NCI-H1417 treated with DMSO at 0.1 percent for 48 hours (cell line): ENCODE results near the gene VTI1A.

Experiments
- DNase-seq: peaks from one replicate; lab custom pipeline; 2025; lab: John Stamatoyannopoulos, UW

The VTI1A gene

DNA sequence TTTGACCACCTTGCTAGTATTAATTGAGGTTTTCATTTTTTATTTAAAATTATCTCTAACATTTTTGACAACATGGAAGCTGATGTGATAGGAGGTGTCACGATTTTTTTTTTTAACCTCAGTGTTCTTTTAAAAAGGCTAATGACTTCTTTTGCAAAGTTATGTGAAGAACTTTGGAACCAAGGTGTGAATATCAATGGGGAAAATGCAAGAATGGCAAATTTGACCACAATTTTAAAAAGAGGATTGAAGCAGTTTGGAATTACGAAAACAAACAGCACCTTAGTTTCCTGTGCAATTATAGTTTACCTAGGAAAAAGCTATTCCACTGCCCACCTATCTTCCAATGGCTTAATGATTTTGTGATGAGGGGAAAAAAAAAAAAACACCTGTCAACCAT, 232.4 kb downstream of the VTI1A start:
- no peak for DNase-seq

- DNase-seq, result no peak
Observed at GRCh38 chr10:112680586-112680985, 233.6 kb downstream of the VTI1A start.

- DNase-seq, result no peak
Observed at GRCh38 chr10:112687647-112688046, 240.6 kb downstream of the VTI1A start.

GRCh38 chr10:112689327-112690072, 242.5 kb downstream of the VTI1A start:
- no peak for DNase-seq

GRCh38 chr10:112695539-112695938, 248.5 kb downstream of the VTI1A start:
- DNase-seq, result no peak

- no peak for DNase-seq
Observed at GRCh38 chr10:112696592-112696991, 249.6 kb downstream of the VTI1A start.

GRCh38 chr10:112698133-112698817, 251.3 kb downstream of the VTI1A start:
- DNase-seq, result no peak

DNA sequence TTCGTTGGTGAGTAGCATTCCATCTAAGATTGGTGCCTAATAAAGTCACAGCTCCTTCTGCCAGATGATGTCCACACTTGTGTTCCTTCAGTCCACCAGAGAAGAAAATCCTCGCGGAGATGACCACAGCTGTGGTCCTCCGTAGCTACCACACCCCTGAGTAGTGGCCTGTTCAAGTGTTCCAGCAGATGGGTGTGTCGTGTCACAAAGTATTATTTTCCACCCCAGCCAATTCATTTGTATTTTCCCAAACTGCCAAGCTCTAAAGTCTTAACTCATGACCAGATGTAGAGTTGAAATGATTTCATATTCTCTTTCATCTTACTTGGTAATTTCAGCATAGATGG, 251.8 kb downstream of the VTI1A start:
- DNase-seq, result no peak

DNA sequence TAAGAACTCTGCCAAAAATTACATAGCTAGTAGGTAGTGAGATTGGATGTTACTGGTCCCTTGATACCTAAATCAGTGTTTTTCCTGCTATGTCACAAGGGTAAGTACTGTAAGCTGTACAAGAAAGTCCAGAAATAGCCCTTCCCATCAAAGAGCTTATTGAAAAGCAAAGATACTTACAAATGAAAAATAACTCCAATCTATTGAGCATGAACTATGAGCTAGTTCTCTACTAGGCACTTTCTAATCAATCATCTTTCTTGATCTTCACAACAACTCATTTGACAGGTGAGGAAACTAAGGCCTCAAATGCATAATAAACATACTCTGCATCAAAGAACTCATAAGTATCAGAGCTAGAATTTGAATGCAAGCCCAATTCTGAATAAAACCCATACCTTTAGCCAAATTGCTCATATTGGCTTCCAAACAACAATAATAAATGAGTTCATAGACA, 253.2 kb downstream of the VTI1A start:
- DNase-seq, result no peak

DNA sequence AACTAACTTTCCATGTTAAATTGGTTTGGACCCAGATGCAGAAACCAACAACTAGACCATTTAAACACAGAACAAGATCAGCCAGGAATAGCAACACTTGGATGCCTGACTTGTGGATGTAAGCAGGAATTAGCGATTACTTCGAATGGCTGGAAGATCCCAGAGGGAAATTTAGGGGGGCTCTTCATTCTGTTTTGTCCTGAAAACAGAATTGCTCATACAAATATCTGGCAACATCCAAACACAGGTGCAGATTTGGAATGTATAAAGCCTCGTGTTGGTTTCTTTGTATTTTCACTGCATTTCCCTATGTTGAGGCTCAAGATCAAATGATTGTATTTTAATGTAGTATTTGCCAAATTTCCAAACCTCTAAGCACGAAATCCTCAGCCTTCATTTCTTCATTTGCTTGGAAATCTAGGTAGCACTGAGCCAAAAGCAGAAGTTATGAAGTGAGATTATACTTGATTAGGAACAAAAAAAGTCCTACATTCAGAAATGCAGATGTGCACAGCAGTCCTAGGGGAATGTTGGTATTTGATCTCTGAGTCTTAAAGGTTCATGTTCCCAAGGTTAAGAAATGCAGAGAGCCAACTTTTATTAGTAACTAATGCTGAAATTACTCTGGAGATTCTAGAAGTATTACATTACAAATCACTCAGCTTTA, 254.3 kb downstream of the VTI1A start:
- DNase-seq, result no peak

- DNase-seq, result no peak
Observed at GRCh38 chr10:112701878-112702255, 254.9 kb downstream of the VTI1A start.

GRCh38 chr10:112706577-112706976, 259.6 kb downstream of the VTI1A start:
- DNase-seq, result no peak

DNA sequence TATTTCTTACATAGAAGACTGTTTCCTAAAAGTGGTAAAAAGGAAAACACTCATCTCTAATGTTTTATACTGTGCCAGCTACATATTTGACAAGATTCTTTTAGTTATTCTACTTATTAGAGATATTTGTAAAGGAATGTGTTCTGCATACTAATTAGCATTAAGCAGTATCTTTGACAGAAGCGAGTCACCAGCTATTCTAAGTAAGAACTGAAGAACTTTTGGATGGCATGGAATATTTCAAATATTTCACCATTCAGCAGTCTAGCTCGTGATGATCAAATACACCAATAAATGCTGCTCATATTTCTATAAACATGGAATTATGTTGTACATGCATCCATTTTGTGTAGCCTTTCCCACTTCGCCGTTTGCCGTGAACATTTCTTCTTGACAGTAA, 261.4 kb downstream of the VTI1A start:
- no peak for DNase-seq

DNA sequence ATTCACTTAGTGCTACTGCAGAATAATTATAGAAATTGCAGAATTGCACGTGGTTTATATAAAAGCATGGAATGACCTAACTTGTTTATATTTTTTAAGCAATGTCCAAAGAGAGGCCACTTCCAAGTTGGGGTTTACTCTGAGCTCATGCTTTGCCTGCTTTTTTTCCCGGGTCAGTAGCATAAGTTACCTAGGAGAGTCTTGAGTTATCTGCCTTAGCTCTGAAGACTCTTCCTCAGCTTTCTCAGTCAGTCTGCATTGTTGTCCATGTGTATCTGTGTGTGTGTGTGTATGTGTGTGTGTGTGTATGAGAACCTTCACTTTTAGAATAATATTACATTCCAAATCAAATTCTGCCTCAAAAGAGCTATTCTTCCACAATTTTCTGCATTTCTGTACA, 263.5 kb downstream of the VTI1A start:
- no peak for DNase-seq

DNA sequence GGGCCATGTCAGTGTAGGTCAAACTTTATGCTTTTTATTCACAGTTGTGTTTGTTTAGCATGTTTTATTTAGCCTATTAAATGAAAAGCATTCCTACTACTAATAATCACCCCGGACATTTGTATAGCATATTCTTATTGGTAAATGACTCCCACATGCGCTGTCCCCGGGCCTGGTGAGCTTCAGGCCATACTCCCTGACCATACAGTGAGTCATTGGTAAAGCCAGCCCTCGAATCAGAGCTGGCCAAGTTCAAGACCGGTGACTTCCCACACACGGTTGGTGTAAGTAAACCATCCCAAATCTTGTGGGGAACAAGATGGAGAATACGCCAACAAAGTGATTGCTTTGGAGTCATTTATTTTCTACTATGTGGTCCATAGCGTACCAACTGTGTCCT, 264.4 kb downstream of the VTI1A start:
- DNase-seq, result no peak

GRCh38 chr10:112712536-112712935, 265.5 kb downstream of the VTI1A start:
- no peak for DNase-seq

DNA sequence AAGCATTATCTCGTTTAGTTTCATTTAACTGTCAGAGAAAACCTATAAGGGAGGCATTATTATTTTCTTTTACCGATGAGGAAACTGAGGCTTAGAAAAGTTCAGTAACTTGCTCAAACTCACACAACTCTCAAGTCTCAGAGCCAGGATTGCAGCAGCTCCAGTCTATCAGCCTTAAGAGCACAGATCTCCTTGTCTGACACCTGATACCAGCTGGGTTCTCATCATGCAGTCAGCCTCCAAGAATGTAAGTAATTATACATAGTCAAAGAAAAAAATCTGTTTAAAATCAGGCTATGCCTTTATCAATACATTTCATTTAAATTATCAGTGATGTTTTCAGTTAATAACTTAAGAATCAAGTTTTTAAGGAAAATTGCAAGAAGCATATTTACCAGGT, 266.4 kb downstream of the VTI1A start:
- no peak for DNase-seq

DNA sequence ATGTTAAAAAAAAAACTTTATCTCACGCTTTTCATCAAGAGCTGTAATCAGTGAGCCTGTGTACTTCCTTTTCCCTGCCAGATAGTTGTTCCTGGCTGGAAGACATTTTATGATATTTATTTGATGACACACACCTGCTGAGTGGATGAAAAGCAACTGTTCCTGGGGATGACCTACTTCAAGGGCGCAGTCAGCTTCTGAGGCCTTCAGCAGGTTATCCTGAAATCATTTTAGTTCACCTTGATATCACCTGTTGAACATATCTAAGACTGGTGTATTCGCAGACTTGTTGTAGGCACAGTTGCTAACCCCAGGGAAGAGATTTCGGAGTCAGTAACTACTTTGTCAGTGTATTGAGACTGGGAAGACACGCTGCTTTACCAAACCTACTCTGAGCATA, 268.6 kb downstream of the VTI1A start:
- no peak for DNase-seq

GRCh38 chr10:112716076-112716475, 269.1 kb downstream of the VTI1A start:
- no peak for DNase-seq

GRCh38 chr10:112716924-112717413, 270.0 kb downstream of the VTI1A start:
- no peak for DNase-seq

DNA sequence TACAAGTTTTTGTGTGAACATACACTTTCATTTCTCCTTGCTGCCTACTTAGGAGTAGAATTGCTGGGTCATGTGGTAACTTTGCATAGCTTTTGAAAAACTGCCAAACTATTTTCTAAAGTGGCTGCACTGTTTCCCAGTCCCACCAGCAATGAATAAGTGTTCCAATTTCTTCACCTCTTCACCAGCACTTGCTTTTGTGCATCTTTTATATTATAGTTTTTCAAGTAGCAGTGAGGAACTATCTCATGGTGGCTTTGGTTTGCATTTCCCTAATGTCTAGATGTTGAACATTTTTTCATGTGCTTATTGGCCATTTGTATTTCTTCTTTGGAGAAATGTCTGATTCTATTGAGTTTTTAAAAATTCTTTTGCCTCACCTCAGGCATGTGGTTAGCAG, 273.2 kb downstream of the VTI1A start:
- no peak for DNase-seq

GRCh38 chr10:112721080-112721698, 274.2 kb downstream of the VTI1A start:
- no peak for DNase-seq

DNA sequence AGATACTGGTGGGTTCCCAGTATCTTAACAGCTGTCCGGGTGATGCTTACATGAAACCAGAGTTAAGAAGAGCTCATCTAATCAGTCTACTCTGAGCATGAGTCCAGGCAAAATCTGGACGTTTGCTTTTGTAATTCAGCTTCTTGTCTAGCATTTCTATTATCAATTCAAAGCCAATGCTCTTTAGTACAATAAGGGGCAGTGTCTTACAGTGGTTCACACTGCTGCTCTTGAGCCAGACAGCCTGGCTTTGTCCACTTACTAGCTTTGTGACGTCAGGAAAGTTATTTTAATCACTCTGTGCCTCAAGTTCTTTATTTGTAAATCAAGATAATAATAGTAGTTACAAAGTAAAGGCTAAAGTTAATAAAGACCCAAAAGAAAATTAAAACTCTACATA, 275.7 kb downstream of the VTI1A start:
- DNase-seq, result no peak
